HL-60 (cell line): ENCODE measurements around the gene ABHD5.

Experiments
- DNase-seq, 2 experiments: peaks; one replicate each; pipeline ENCODE4 v3.0.0-alpha.2; 2010 to 2020; ENCODE audit warnings: low read depth in 1 of 2, low spot score in 1 of 2
- H3K27ac ChIP-seq: fragments of 250-450 bp; sonication (Bioruptor Pico); replicated peaks from 2 replicates; pipeline ENCODE4 v1.5.1; 2020; ENCODE audit warnings: mild to moderate bottlenecking, moderate library complexity
- H3K27me3 ChIP-seq: fragments of 250-450 bp; sonication (Bioruptor Pico); 2 replicates; pipeline ENCODE4 v1.5.1; 2021; ENCODE audit warnings: mild to moderate bottlenecking, moderate library complexity; ENCODE audit not compliant: insufficient read depth, poor library complexity, severe bottlenecking
- H3K4me3 ChIP-seq: replicated peaks from 2 replicates; pipeline ENCODE4 v1.5.1; 2011; ENCODE audit warnings: mild to moderate bottlenecking, control low read depth, low read length; ENCODE audit not compliant: insufficient read depth
- GABPA ChIP-seq: IDR thresholded peaks from 2 replicates; pipeline ENCODE4 v1.6.1; 2012; ENCODE audit warnings: low read depth
- POLR2AphosphoS5 ChIP-seq: IDR thresholded peaks from 2 replicates; pipeline ENCODE4 v1.6.1; 2012; ENCODE audit warnings: low read depth
- SPI1 ChIP-seq: IDR thresholded peaks from 2 replicates; pipeline ENCODE4 v1.6.1; 2012; ENCODE audit warnings: low read depth, mild to moderate bottlenecking, borderline replicate concordance
- TF ChIP-seq, protein P1 (sequence below): IDR thresholded peaks from one replicate; pipeline ENCODE4 v1.5.1; 2011; ENCODE audit warnings: low read length, control low read depth, inconsistent platforms; ENCODE audit not compliant: insufficient read depth
- TF ChIP-seq, protein P2 (sequence below): IDR thresholded peaks from 2 replicates; pipeline ENCODE4 v1.6.1; 2012; ENCODE audit warnings: low read depth; ENCODE audit not compliant: insufficient replicate concordance

ABHD5 gene

DNA sequence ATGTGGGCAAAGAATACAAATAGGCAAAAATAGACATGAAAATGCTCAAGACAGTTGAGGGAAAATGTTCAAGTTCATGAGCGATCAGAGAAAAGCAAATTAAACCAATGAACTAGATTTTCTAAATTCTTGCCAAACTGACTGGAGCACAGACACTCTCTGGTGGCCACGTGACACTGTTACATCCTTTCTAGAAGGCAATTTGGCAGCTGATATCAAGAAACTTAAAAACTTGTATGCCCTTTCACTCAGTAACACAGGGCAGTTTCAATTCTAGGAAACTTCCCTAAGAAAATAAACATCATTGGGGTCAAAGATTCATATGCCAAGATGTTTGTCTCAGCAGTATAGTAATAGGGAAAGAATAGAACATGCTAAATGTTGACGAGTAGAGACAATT lies 52.2 kb downstream of the ABHD5 start:
- Histone ChIP-seq H3K27ac (no peak overlapping the region), H3K27me3 (no peaks in the 10 kb centered on the region), H3K4me3 (no peak overlapping the region)
- no peak for DNase-seq
- TF ChIP-seq SPI1: no peak
- no peak for TF ChIP-seq POLR2AphosphoS5
- TF ChIP-seq, protein P1, sequence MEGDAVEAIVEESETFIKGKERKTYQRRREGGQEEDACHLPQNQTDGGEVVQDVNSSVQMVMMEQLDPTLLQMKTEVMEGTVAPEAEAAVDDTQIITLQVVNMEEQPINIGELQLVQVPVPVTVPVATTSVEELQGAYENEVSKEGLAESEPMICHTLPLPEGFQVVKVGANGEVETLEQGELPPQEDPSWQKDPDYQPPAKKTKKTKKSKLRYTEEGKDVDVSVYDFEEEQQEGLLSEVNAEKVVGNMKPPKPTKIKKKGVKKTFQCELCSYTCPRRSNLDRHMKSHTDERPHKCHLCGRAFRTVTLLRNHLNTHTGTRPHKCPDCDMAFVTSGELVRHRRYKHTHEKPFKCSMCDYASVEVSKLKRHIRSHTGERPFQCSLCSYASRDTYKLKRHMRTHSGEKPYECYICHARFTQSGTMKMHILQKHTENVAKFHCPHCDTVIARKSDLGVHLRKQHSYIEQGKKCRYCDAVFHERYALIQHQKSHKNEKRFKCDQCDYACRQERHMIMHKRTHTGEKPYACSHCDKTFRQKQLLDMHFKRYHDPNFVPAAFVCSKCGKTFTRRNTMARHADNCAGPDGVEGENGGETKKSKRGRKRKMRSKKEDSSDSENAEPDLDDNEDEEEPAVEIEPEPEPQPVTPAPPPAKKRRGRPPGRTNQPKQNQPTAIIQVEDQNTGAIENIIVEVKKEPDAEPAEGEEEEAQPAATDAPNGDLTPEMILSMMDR: no peak

DNA sequence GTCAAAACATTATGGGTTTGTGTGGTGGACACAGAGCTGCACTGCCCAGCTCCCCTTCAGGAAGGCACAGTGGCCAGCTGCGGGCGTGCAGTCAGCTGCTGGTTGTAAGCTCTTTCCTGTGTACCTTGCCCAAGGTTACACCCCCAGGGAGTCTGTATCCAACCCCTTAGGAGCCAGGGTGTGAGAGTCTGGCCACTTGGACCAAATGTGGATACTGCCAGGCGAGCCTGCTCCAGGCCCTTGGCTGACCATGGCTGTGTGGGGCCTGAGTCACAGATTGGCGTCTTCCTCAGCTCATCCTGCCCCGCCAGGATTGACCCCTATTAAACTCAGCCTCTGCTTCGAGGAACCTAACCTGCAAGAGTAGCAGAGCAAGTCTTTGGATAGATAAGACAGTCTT lies 56.9 kb downstream of the ABHD5 start:
- no peak overlapping the region for H3K27ac ChIP-seq

DNA sequence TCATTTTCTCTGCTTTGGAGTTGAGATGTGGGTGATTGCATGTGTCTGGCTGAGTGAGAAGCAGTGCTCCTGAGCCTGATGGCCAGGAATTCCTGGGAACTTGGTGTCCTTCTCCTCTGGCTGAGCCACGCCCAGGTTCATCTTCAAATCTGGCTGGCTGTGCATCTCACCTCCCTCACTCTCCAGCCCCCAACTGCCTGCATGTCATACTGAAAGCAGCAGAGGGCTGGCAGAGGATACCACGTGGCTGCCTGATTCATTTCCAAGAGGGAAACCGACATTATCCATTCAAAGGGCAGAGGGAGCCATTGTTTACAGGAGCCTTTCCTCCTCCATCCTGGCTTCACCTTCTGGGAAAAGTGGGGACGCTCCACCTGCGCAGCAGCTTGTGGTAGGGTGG lies 57.4 kb downstream of the ABHD5 start:
- TF ChIP-seq GABPA (no peak), SPI1 (no peak), POLR2AphosphoS5 (no peak)
- TF ChIP-seq, protein P2, sequence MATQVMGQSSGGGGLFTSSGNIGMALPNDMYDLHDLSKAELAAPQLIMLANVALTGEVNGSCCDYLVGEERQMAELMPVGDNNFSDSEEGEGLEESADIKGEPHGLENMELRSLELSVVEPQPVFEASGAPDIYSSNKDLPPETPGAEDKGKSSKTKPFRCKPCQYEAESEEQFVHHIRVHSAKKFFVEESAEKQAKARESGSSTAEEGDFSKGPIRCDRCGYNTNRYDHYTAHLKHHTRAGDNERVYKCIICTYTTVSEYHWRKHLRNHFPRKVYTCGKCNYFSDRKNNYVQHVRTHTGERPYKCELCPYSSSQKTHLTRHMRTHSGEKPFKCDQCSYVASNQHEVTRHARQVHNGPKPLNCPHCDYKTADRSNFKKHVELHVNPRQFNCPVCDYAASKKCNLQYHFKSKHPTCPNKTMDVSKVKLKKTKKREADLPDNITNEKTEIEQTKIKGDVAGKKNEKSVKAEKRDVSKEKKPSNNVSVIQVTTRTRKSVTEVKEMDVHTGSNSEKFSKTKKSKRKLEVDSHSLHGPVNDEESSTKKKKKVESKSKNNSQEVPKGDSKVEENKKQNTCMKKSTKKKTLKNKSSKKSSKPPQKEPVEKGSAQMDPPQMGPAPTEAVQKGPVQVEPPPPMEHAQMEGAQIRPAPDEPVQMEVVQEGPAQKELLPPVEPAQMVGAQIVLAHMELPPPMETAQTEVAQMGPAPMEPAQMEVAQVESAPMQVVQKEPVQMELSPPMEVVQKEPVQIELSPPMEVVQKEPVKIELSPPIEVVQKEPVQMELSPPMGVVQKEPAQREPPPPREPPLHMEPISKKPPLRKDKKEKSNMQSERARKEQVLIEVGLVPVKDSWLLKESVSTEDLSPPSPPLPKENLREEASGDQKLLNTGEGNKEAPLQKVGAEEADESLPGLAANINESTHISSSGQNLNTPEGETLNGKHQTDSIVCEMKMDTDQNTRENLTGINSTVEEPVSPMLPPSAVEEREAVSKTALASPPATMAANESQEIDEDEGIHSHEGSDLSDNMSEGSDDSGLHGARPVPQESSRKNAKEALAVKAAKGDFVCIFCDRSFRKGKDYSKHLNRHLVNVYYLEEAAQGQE: no peak
- TF ChIP-seq, protein P1: no peak
- no peak for DNase-seq
- no peak overlapping the region for H3K27ac ChIP-seq

More for the DNA sequence above, 56.9 kb downstream of the ABHD5 start:
- Histone ChIP-seq H3K27me3 (no peaks in the 10 kb centered on the region), H3K4me3 (no peak overlapping the region)
- TF ChIP-seq GABPA: no peak
- TF ChIP-seq, protein P2: no peak
- TF ChIP-seq SPI1: no peak
- TF ChIP-seq POLR2AphosphoS5: no peak
- TF ChIP-seq, protein P1: no peak
- DNase-seq: no peak

DNA sequence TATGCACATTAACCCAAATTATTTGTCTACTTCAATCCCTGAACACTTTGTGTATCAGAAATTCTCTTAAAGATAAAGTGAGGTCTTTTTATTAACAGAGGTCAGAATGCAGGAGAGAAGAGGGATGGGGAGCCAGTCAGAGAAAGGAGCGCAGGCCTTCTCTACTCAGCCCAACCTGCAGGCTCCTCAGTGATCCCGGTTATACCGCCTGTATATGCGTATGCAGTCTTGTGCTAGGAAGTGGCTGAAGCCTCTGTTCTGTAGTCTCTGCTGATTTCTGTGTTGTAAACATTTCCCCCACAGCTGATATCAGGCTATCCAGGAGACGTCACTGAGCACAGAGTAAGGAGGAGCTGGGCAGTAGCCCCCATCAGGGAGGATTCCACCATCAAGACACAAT lies 57.9 kb downstream of the ABHD5 start:
- no peak for DNase-seq
- TF ChIP-seq GABPA (no peak), SPI1 (no peak), POLR2AphosphoS5 (no peak)
- TF ChIP-seq, protein P2: no peak
- TF ChIP-seq, protein P1: no peak
- Histone ChIP-seq H3K27me3 (no peaks in the 10 kb centered on the region), H3K27ac (no peak overlapping the region), H3K4me3 (no peak overlapping the region)

More for the DNA sequence above, 57.4 kb downstream of the ABHD5 start:
- Histone ChIP-seq H3K4me3 (no peak overlapping the region), H3K27me3 (no peaks in the 10 kb centered on the region)
